ENCODE data around the gene NUDT7. TPM values are rescaled to one million over a fixed set of nuclear protein-coding genes. Genes with fewer than 3 reads are reported as not detected.

Gene NUDT7
- total and polyA plus RNA-seq, 4 donors, result 15.4 to 30.2 (median 25.3) TPM

- Histone ChIP-seq H3K27ac (ENCODE audit: low read depth in 1 of 2, low read length in 2 of 2) (peak overlapping the region; percentile 96), H3K4me1 (ENCODE audit: control insufficient read depth in 4 of 4, insufficient read depth in 4 of 4, low read length in 3 of 4) (peaks cover 4 to 19% (median 10%) of the 10 kb centered on the region in 4 donors), H3K27me3 (ENCODE audit: control insufficient read depth in 4 of 4, insufficient read depth in 4 of 4, low read length in 3 of 4) (no peaks in the 10 kb centered on the region), H3K9ac (ENCODE audit: low read depth in 1 of 2, low read length in 2 of 2) (no peak overlapping the region), H3K9me3 (ENCODE audit: control insufficient read depth in 4 of 4, low read length in 3 of 4) (no peaks in the 10 kb centered on the region), H3K4me3 (ENCODE audit: low read depth in 1 of 3, low read length in 3 of 3) (peak overlapping the region in 1 of 3 donors; percentile 75), H3K36me3 (ENCODE audit: control insufficient read depth in 4 of 4, insufficient read depth in 3 of 4, low read depth in 1 of 4, low read length in 3 of 4) (peaks cover 2 to 20% (median 10%) of the 10 kb centered on the region in 4 donors)
- TF ChIP-seq MAX (IDR thresholded peaks at IDR 0.05) (no peak), GABPA (IDR thresholded peaks at IDR 0.05 in 1 of 2, conservative IDR thresholded peaks at IDR 0.05 in 1 of 2) (no peak), RAD21 (IDR thresholded peaks at IDR 0.05) (peak in 1 of 2 donors; percentile 8), JUND (IDR thresholded peaks at IDR 0.05) (no peak), SP1 (IDR thresholded peaks at IDR 0.05) (peak; percentile 43), NR2F2 (IDR thresholded peaks at IDR 0.05) (no peak), ATF3 (IDR thresholded peaks at IDR 0.05) (no peak), HNF4A (conservative IDR thresholded peaks at IDR 0.05) (peak; percentile 66 to 70), RXRA (IDR thresholded peaks at IDR 0.05) (peak; percentile 42 to 70)
- no peak for DNase-seq (ENCODE audit: low spot score)
- 81% methylated on average over 7 of the region's 7 CpGs for WGBS
These were observed 1.9 kb downstream of the NUDT7 start for GRCh38 chr16:77724174-77724573.

GRCh38 chr16:77729951-77730350, 7.6 kb downstream of the NUDT7 start:
- Histone ChIP-seq H3K4me3 (ENCODE audit: low read depth in 1 of 3, low read length in 3 of 3) (no peak overlapping the region), H3K36me3 (ENCODE audit: control insufficient read depth in 4 of 4, insufficient read depth in 3 of 4, low read depth in 1 of 4, low read length in 3 of 4) (peaks cover 2 to 33% (median 19%) of the 10 kb centered on the region in 4 donors), H3K4me1 (ENCODE audit: control insufficient read depth in 4 of 4, insufficient read depth in 4 of 4, low read length in 3 of 4) (no peaks in the 10 kb centered on the region), H3K27me3 (ENCODE audit: control insufficient read depth in 4 of 4, insufficient read depth in 4 of 4, low read length in 3 of 4) (no peaks in the 10 kb centered on the region), H3K9ac (ENCODE audit: low read depth in 1 of 2, low read length in 2 of 2) (no peak overlapping the region), H3K9me3 (ENCODE audit: control insufficient read depth in 4 of 4, low read length in 3 of 4) (no peaks in the 10 kb centered on the region), H3K27ac (ENCODE audit: low read depth in 1 of 2, low read length in 2 of 2) (no peak overlapping the region)
- no peak for TF ChIP-seq HNF4G (IDR thresholded peaks at IDR 0.05)
- no peak for TF ChIP-seq RAD21 (IDR thresholded peaks at IDR 0.05)
- no peak for TF ChIP-seq EGR1 (IDR thresholded peaks at IDR 0.05; ENCODE audit: low read depth in 2 of 2)
- TF ChIP-seq MAX (IDR thresholded peaks at IDR 0.05), result no peak
- TF ChIP-seq NR2F2 (IDR thresholded peaks at IDR 0.05), result no peak
- no peak for TF ChIP-seq REST (IDR thresholded peaks at IDR 0.05)
- no peak for TF ChIP-seq TAF1 (conservative IDR thresholded peaks at IDR 0.05)
- TF ChIP-seq HNF4A (conservative IDR thresholded peaks at IDR 0.05), result no peak
- no peak for TF ChIP-seq FOXA1 (IDR thresholded peaks at IDR 0.05)
- no peak for TF ChIP-seq RXRA (IDR thresholded peaks at IDR 0.05)
- TF ChIP-seq YY1 (IDR thresholded peaks at IDR 0.05), result no peak
- TF ChIP-seq JUND (IDR thresholded peaks at IDR 0.05), result no peak
- TF ChIP-seq GABPA (IDR thresholded peaks at IDR 0.05 in 1 of 2, conservative IDR thresholded peaks at IDR 0.05 in 1 of 2), result no peak
- no peak for TF ChIP-seq CTCF (IDR thresholded peaks at IDR 0.05; ENCODE audit: low read depth, low read length, missing input control)
- TF ChIP-seq FOXA2 (IDR thresholded peaks at IDR 0.05), result no peak
- TF ChIP-seq ZBTB33 (IDR thresholded peaks at IDR 0.05), result no peak
- WGBS, result 0% methylated on average over 1 of the region's 1 CpG
- DNase-seq (ENCODE audit: low spot score), result no peak
